Endometrial microvascular endothelial cells (primary cell): ENCODE data around the gene AFF2. TPM values are rescaled to one million over a fixed set of nuclear protein-coding genes. Genes with fewer than 3 reads are reported as not detected.

Experiments used
- in situ Hi-C: cut with HindIII; loops from 2 replicates; pipeline ENCODE4 v1.10.0; 2017; ENCODE audit warnings: low sequenced_read_pairs, low pct_unique_long_range_greater_than_20kb; ENCODE audit errors: inconsistent ontology term
- total RNA-seq: library from RNA; depleted of rRNA; stranded (reverse); fragments of >200 nt; gene quantifications from one replicate; pipeline ENCODE4 v1.2.3, GENCODE V29; 2015; ENCODE audit errors: inconsistent ontology term

The AFF2 gene
- total RNA-seq, 1 donor from 2014 or later = 0.19 TPM

DNA sequence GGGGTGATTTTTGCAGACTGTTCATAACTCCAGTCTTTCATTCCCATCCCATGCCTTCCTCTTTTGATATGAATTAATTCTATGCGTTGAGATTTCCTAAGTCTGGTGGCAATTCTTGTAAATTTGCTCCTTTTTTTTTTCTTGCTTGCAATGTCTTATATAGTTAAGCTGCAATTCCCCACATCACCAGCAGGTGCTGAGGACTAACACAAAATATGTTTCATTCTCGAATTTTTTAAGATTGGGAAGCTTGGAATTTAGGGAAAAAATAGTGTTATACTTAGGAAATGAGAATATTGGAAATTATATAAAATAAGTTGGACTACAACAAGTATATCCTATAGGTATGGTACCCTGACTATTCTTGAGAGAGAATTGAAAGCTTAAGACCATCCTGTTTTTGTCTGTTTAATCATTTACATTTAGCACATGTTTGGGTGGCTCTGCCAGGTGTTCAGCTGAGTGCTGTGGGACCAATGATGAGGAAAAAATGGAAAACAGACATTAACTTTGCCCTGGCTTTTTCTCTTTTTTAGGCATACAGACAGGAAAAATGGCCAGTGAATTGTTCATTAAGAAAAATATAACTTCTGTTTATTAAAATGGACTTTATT is 30.2 kb downstream of the AFF2 start:
- in situ Hi-C loops = no loop called here

DNA sequence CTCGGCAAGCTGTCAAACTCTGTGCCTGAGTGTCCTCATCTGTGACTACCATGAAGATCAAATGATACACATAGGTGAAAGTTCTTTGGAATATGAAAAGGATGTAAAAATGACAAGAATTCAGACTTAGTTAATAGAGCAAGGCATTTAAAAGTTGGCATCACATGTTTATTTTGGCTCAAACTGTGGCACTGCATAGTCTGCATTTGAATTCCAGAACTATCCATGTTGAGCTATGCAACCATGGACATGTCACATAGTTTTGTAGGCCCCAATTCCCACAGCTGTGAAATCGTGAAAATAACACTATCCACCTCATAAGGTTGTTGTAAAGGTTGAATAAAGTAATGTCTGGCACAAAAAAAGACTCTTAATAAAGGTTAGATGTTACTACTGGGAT is 33.9 kb downstream of the AFF2 start:
- in situ Hi-C loops = no loop called here

DNA sequence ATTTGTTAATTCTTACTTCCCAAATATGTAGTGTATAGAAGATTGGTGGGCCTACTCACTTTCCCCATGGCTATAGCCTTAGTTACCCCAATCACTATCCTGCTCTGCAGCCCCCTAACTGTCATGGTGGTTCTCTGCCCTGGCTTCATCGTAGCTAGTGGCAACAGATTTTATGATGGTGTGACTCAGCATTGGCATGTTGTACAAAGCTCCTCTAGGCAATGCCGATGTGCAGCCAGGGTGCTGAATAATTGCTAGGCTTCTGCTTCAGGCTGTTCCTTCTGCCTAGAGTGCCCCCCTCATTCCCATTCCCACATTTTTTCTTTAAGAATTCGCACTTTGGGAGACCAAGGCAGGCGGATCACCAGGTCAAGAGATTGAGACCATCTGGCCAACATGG is 35.2 kb downstream of the AFF2 start:
- in situ Hi-C loops = no loop called here

DNA sequence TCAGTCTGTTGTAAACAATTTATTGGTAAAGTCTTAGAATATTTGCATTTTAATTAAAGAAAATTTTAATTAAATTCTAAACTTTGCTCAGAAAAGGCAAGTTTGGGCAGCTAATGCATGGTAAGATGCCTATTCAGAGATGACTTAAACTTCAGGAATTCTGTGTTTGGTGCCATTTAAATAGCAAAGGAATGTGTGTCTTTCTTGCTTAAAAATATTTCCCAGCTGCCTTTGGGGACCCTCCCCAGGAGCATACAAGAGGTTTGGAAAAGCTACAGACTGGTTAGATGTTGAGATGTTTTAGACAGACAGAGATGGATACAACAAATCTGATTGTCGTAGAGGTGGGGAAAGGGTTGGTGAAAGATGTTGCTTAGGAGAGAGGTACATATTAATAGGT is 36.5 kb downstream of the AFF2 start:
- in situ Hi-C loops = no loop called here

DNA sequence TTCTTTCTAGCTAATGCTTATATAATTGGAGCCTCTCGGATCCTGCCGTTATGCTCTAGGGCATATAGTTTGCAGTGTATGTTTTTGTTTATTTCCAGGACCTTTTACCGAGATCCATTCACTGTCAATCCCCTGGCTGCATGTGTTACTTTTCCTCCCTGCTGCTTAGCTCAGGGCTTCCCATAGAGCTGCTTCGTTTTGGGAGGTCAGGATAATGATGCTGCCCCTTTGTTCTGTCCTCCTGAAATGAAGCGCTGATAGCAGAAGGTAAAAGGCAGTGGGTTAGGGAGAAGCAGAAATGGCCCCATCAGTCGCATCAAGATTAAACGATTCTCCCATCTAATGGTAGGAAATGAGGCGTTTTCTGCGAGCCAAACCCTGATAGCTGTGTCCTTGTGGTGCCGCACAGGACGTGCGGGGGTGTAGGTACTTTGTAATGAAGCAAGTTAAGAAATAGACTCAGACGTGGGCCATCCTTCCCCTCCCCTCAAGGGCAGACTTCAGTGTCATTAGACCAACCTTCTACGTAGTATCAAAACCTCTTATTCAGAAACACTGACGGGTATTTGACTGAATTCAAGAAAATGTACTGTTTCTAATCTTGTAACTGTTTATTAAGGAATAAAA is 37.3 kb downstream of the AFF2 start:
- in situ Hi-C loops = no loop called here

DNA sequence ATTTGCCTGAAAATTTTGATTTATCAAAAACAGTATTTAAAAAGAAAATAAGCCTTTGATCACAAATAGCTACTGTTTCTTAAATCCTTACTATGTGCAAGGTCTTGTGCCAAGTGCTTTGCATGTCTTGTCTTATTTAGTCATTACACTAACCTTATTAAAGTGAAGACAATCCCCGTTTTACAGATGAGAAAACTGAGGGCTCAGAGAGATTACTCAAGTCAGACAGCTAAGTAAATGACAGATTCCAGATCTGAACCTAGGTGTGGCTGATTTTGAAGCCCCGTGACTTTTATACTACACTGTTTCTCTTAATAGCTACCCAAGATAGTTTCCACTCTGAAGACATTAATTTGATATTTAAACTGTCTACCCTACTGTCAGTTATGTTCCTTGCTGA is 38.2 kb downstream of the AFF2 start:
- in situ Hi-C loops = no loop called here

DNA sequence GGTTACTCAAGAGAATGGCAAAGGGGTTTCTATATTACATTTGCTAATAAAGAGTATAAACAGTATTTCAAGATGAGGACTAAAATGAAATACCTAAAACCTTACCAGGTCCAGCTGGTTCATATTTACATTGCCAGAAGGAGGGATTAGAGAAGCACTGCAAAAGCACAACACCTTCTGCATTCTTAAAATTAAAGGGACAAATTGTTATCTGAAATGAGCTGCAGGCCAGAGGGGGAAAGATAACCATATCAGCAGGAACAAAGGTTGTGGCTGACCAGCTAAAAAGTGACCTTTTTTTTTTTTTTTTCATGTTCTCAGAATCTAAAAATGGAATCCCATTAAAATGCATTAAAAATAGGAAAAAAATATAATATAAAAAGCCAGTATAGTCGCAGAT is 39.7 kb downstream of the AFF2 start:
- in situ Hi-C loops = no loop called here

DNA sequence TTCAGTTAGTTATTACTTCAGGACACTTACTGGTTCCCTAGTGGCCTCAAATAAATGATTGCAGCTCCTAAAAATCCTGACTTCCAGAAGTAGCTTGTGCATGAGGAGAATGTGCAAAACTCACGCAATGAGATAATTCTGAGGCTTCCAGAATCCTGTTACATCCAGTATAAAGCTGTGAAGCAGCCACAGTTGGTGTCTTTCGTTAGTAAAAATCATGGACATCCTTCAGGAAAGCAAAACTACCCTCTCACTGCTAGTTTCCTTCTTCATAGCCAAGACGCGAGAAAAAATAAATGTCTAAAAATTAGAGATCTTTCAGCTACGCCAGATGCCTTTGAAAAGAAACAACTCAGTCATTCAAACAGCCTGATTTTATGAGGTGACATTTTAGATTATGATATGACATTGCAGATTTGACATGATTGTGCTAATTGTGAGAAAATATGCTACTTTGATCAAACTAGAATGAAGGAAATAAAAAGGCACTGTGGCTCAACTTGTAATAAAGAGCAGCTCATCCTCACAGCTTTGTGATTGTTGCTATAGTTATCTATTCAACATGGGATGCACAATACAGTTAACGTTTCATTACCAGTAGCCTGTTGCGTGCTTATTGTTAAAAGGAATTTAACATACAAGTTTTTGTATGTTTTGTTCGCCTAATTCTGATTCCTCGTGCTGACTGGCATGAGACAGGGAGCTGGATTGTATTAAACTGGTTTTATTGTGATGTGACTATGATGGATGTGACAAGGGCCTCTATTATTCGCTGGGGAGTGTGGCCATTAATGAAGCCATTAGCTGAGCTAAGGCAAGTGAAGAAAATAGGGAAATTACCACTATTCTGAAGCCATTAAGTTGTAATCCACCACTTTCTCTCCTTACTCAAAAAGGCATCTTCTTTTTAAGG is 40.5 kb downstream of the AFF2 start:
- in situ Hi-C loops = no loop called here

DNA sequence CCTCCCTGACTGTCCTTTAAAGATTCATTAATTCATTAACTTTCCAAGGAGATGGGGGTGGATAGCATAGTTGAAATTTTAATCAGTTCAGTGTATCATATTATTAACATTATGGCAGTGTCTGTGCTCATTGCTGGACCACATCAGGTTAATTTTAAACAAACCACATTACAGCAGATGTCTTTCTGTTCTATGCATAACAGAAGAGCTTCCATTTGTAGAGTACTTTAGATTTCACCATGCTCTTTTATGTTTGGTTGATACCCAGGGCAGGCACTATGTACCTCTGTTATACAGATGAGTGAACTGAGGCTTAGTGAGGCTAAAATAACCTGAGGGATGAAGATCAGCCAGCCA is 41.1 kb downstream of the AFF2 start:
- in situ Hi-C loops = no loop called here

DNA sequence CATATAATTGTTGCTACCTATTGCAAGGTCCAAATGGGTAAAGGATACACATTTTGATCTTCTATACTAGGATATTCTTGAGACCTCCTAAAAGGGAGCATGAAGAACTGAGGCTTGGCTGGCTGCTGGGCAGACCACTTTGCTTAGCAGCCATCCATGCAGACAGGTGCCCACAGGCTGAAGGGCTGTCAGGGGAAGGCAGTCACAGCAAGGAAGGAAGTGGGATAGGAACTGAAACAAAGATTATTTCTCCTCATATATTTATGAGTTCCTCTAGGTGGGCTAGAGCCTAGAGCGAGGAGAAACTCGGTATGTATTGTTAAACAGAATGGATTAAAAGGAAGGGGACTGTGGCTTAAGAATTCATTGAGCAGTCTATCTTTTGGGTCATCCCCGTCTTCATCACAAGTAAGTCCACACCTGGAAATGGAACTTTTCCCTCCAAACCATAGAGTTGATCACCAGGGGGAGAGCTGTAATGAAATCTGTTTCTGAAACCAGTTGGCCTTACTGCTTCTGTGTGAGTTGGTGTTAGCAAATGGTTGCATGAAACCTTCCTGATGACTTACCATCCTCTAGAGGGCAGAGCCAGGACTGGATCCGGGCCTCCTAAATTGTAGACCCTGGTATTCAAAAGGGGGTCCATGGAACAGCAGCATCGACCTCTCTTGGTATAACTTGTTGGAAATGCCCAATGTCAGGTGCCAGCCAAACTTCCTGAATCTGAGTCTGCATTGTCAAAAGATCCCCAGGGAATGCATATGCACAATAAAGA is 42.3 kb downstream of the AFF2 start:
- in situ Hi-C loops = no loop called here

DNA sequence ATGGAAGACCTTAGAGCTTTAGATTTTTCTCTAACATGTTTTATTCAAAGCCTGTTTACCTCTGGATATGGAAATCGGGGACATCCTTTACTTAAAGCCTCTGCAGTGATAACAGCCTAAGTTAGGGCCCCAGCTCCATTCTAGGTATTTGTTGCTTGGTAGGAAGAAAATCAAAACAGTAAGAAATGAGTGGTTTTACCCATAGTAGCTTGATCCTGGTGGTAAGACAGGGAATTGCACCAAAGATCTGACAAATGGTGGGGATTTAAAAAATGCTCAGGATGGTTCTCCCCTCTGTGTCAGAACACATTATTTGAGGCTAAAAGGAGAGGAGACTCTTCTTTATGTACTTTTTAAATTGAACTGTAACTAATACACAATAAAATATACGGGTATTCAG is 52.4 kb downstream of the AFF2 start:
- in situ Hi-C loops = no loop called here

DNA sequence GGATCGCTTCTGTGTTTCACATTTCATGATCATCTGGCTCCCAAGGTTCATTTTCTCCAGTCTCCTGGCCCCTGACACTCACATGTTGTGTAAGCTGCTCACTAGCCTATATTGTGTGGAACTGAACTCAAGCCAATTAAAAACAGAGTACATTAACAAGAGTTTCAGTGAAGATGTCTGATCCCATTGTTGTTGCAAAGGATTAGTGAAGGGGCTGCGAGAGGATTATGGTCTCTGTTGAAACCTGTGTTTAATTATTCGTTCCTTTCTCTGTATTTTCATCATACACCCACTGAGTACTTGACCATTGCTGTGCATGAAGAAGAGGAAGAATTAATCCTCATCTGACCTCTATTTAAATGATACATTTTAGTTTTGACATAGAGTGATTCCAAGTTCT is 54.7 kb downstream of the AFF2 start:
- in situ Hi-C loops = no loop called here

DNA sequence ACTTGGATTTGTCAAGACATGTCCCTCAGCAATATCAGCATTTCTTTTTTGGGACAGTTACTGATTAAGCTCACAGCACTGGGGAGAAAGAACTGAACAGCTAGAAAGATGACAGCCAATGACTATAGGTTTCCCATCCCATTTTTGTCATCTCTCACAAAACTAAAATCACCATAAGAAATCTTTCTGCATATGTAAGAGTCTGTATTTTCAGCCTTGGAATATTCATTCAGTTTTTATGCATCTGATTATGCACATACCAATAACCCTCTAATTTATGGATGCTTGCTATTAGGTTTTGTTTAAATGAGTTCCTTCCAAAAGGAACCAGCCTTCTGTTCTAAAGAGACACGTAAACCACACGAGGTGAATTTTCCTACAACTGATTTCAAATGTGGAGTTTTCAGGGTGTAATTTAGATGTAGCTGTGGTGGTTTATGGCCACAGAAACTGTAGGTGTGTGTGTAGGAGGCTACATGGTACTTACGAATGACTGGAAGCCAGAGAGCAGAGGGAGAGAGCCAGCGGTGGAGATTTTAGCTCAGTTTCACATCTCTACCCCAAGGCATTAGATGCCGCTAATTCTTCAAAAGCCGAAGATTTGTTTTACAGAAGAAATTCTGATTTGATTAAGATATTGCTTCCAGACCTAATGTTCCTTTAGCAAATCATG is 55.3 kb downstream of the AFF2 start:
- in situ Hi-C loops = no loop called here

DNA sequence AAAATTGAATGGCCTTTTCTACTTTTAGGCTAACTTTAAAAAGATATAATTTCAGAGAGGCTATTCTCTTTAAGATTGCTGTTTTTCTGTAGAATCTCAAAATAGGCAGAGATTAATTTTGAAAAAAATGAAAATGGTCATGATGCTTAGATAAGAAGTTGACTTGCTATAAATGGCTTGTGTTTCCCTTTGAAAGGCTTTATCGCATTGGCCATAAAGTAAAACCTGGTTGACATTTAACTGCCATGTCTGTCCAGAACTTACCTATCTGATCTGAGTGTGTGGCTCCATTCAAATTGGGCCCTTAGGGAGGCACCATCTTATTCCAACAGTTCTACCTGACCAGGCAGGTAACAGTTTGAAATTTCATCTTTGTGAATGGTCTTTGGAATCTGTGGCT is 56.1 kb downstream of the AFF2 start:
- in situ Hi-C loops = no loop called here

DNA sequence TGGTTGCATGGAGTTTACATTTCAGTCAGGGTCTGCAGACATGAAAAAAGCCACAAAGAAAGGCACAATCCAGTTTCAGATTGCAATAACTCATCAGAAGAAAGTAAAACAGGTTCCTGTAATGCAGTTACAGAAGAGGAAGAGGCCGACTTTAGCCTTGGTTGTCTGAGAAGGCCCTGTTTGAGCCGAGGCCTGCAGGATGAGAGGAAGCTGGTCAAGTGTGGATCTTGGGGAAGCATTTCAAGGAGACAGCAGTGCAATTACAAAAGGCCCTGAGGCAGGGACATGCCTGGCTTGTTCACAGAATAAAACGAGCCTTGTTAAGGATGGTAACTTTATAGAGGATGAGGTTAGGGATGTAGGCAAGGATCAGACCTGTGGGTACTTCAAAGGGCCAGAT is 62.4 kb downstream of the AFF2 start:
- in situ Hi-C loops = no loop called here

DNA sequence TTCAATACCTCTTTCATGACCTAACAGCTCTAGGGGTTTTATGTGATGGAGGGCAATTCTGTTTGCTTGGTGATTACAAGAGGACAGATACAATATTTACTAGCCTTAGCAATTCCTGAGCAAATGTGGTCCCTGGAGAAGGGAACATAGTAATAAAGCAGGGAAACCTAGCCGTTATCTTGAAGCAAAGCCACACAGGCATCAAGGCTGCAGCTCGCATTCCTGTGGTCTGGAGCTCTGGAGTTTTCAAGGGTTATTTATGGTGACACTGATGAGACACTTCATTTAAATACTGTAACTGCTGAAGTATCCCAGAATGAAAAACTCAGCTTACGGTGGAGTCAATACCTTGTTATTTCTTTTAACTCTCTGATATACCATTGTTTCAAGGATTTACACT is 66.8 kb downstream of the AFF2 start:
- in situ Hi-C loops = no loop called here

DNA sequence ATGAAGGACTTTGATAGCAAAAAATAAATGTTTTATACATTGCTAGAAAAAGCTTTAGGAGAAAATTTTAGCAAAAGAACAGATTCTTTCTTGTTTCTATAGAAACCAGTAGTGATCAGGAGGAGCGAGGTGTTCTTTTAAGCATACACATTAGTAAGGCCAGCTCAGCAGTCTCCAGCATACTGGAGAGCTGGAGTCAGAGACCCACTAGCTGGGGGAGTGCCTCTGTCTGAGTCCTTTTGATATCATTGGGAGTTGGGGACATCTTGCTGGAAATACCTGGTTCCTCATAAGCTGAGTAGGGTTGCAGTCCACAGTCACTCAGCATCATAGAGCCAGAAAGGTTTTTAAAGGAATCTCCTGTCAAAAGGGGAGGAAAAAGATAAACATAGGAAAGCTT is 67.4 kb downstream of the AFF2 start:
- in situ Hi-C loops = no loop called here

DNA sequence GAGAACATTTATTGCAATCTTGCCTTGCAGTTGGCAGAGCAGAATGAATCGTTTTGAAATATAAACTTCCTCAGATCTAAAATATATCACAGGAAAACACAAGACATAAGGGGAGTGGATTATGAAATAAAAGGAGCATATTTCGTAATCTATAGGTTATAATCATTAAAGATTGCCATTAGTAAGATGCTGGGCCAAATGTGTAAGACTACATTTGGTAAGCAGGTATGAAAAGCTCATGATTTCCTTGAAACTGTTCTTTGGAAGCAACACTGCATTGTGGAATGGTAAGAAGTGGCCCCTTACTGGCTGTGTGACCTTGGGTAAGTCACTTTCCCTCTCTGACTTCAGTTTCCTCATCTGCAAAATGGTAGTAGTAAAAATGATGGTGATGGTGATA is 68.3 kb downstream of the AFF2 start:
- in situ Hi-C loops = no loop called here

DNA sequence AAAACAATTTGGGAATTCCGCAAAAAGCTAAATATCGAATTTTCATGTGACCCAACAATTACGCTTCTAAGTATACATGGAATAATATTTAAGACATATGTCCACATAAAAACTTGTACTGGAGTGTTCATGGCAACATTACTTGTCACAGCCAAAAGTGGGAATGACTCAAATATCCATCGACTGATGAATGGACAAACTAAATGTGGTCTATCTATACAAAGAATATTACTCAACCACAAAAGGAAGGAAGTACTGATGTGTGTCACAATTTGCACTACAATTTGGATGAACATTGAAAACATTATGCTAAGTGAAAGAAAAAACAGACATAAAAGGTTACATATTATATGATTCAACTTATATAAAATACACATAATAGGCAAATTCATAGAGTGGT is 71.9 kb downstream of the AFF2 start:
- in situ Hi-C loops = no loop called here
